HG02798 (cell line): ENCODE measurements around the gene PIGB.
"Not testable (repeated sequence)": the region's sequence is repeated elsewhere in the genome, so short reads cannot be mapped to it uniquely, and the experiment has no call there.

Experiments used
- ATAC-seq: cut with Tn5 transposase; IDR thresholded peaks from one replicate; pipeline ENCODE4 v1.9.1; 2021; ENCODE audit warnings: mild to moderate bottlenecking; ENCODE audit not compliant: unreplicated experiment, poor library complexity

The PIGB gene

DNA sequence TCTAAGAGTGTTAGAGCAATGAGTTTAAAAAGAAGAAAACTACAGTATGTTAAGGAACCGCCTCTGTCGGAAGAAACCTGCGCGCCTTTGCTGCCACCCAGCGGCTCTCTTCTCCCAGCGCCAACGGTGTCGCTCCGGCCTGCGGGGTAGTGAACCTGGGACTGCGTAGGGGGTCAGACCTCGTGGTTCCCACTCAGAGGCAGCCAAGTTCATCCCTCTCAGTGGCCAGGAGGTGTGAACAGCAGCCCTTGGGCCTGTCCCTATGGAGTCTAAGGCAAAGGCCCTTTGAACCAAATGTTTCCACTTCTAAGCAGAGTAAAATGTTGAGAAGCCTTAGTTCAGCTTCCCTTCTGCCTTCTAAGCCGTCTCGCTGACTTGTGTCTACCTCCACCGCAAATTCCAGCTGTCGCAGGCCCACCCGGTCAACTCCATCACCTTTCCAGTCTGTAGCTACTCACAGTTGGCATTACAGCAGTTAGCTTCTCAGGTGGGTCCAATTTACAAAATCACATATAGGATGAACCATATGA is 28.4 kb upstream of the PIGB start:
- ATAC-seq: peak; percentile 80

DNA sequence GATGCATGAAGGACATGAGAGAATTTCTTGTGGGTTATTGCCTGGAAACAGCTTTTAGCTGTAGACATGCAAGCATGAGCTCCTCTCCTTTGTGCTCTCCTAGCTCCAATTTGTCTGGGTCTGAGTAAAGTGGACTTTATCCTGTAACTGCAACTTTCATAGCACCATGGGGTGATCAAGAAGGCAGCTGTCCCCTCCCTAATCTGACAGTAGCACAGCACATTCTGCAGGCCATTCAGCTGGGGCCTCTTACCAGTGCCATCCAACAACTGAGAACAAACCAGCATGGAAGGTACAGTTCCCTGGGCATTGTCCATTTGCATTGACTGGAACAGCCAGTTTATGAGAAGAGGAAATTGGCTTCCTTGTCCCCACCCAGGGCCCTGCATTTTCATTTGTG is 21.7 kb upstream of the PIGB start:
- ATAC-seq: no peak

DNA sequence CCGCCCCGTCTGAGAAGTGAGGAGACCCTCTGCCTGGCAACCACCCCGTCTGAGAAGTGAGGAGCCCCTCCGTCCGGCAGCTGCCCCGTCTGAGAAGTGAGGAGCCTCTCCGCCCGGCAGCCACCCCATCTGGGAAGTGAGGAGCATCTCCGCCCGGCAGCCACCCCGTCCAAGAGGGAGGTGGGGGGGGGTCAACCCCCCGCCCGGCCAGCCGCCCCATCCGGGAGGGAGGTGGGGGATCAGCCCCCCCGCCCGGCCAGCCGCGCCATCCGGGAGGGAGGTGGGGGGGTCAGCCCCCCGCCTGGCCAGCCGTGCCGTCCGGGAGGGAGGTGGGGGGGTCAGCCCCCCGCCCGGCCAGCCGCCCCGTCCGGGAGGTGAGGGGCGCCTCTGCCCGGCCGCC is 16.2 kb upstream of the PIGB start:
- ATAC-seq: not testable (repeated sequence)

DNA sequence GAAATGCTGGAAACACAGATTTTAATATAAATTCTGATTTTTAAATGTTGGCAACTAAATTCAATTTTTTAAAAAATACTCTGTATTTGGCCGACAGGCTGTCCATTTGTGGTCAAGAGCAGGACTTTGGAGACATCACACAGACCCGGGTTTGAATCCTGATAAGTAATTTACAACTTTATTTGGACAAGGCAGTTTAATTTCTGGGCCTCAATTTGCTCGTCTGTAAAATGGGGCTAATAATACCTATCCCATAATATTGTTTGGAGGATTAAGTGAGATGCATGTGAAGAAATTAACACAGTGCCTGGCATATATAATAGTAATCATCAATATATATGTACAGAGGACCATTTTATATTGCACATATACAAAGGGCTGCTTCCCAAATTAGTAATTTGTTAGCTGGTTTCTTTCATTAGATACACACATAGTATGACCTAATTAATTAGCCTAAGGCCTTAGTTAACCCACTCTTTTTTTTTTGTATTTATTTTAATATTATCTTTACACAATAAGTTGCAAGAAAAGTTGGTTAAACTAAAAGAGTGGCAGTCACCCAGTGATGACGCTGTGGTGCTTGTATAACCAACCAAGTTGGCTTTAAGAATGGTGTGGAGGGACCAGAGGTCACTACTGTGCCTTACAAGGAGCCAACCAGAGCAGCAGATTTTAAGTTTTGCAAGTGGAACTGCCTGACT is 665 bp downstream of the PIGB start:
- ATAC-seq: no peak

DNA sequence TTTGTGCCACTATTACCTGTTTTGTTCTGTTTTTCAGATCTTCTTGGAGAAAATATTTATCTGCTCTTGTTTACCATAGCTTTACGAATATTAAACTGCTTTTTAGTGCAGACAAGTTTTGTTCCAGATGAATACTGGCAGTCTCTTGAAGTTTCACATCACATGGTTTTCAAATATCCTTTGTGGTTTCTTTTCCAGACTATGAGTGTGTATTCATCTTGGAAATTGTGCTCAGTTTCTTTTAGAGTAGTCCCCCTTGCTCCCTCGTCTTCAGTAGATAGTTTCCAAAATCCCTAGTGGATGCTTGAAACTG is 1.2 kb downstream of the PIGB start:
- no peak for ATAC-seq

DNA sequence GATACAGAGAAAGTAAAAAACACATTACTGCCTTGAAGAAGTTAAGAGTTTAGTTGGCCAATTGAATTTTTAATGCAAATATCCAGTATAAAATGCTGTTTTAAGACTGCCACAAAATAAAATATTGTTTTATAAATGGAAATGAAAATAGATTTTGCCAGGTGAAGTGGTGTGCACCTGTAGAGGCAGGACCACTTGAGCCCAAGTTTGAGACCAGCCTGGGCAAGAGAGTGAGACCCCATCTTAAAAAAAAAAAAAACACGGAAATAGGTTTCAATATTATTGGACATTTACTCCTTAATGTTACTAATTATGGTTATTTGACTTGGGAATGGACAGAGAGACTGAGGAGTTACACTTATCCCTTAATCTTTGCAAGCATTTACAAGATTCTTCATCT is 1.9 kb downstream of the PIGB start:
- no peak for ATAC-seq

DNA sequence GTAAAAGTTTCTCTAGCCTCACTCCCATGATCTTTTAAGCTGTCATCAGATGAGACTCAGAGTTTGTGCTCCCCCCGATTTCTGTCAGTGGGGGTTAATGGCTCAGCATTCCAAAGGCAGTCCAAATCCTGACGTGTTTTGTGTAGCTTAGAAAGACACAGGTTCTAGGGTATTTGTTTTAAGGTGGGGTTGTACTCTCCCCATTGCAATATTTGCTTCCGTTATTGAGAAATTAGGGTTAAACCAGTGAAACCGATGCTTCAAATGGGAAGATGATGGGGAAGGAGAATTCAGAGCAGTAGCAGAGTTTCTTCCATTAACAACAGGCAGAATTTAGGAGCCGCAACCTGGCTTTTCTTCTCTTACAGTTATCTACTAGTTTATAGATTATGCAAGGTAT is 3.4 kb downstream of the PIGB start:
- no peak for ATAC-seq

DNA sequence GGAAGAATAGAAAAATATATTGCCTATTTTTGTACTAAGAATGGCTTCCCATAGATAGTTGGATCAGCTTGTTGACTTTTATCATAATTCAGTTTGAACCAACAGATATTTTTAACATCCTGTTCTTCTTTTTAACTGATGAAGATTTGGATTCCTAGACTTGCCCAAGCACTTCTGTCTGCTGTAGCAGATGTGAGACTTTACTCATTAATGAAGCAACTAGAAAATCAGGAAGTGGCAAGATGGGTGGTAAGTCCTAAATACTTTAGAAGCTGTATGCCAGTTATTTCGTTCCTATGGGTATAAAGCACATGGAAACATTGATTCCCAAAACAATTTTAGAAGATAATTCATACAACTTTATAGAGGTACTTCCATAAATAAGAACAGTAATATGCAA is 8.4 kb downstream of the PIGB start:
- no peak for ATAC-seq

DNA sequence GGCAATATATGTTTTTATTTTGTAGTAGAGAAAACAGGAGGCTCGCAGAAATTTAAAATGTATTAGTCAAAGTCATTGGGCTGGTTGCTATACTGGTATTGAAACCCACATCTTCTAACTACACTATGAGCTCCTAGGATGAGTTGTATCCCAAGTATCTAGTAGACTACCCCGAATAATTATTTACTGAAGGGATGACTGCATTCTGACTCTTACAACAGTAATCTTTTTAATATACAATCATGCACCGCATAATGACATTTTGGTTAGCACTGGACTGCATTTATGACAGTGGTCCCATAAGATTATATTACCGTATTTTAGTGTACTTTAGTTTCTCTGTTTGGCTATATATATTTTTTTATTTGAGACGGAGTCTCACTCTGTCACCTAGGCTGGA is 15.3 kb downstream of the PIGB start:
- ATAC-seq: no peak

DNA sequence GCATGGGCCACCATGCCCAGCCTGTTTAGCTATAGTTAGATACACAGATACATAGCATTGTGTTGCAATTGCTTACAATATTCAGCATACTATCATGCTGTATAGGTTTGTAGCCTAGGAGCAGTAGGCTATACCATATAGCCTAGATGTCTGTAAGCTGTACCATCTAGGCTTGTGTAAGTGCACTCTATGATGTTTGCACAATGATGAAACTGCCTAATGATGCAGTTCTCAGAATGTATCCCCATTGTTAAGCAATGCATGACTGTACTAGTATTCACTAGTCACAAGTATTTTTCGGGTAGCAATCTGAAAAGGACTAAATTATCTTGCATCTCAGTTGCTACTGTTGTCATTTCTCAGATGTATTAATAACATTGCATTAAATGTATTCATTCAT is 16.0 kb downstream of the PIGB start:
- no peak for ATAC-seq

DNA sequence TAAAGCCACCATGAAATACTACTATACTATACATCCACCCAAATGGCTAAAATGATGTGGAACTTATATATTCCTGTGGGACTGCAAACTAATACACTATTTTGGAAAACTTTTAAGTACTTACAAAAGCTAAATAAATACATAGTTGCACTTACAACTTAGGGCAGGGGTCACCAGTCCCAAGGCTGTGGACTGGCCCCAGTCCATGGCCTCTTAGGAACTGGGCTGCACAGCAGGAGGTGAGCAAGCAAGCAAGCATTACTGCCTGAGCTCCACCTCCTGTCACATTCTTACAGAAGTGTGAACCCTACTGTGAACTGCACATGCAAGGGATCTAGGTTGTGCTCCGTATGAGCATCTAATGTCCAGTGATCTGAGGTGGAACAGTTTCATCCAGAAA is 18.1 kb downstream of the PIGB start:
- no peak for ATAC-seq

DNA sequence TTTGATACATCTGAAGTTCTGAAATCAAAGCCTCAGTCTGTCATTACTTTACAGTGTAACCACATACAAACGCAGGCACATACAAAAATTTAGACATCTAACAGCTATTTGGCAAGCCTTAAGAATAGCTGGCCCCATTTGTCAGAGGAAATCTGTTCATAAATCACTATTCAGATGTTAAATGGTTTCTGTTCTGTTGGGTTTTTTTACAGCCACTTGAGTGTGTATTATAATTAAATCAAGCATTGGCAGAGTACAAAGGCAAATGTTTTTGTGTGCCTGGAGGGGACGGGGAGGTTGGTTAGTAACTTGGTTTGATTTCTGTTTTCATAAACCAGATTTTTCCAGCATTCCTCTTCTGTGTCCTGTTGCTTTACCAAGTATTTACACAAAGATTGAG is 24.1 kb downstream of the PIGB start:
- no peak for ATAC-seq

DNA sequence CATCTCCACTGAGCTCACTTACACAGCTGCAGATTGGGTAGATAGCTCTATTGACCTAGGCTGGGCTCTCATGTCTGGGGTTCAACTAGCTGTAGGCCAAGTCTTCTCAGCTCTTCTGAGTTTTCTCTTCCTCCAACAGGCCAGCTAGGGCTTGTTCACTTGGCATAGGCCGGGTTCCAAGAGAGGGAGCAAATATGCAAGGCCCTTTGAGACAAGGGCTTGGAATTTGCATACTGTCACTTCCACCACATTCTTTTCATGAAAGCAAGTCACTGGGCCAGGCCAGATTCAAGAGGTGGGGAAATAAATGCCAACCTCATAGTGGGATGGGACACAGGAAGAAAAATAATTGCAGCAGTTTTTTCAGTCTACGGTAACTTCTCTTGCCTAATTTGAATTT is 25.2 kb downstream of the PIGB start:
- ATAC-seq: no peak

DNA sequence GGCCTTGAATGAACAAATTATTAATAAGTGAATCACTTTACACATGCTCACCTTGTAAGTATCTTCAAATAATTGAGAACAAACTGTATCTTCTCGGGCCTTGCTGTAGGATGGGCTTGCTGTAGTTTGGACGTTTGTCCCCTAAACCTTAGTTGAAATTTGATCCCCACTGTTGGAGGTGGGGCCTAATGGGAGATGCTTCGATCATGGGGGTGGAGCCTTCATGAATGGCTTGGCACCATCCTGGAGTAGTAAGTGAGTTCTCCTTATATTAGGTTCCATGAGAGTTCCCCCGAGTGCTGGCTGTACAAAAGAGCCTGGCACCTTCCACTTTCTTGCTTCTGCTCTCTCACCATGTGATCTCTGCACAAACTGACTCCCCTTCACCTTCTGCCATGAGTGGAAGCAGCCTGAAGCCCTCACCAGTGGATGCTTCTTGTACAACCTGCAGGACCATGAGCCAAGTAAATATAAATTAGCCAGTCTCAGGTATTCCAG is 29.3 kb downstream of the PIGB start:
- no peak for ATAC-seq

DNA sequence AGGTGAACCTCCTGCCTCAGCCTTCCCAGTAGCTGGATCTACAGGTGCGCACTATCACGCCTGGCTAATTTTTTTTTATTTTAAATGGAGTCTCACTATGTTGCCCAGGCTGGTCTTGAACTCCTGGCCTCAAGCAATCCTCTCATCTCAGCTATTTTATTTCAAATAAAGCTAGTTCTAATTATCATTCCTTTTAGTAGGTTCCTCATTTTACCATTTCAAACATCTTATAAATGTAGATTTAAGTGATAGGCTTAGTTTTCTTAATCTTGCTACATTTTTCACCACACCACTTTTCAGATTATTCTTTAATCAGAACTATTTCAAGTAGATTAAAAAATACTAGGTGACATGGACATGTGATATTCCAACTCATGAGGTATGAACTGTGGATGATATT is 30.3 kb downstream of the PIGB start:
- ATAC-seq: no peak

DNA sequence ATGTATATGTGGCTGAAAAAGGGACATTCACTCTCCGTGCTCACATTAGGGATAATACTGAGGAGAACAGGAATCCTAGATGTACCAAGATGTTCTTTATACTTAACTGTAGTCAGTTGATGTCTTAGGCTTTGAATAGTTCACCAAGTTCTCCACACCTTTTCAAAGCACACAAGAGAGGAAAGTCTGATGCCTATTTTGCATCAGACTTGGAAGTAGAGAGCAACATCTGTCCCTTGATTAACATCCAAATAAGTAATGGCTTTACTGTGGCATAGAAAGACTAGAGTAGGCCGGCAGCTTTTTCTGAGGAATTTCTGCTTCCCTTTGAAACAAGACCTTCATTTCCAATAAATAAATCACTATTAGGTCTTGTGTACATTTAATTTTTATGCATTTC is 34.0 kb downstream of the PIGB start:
- ATAC-seq: no peak

DNA sequence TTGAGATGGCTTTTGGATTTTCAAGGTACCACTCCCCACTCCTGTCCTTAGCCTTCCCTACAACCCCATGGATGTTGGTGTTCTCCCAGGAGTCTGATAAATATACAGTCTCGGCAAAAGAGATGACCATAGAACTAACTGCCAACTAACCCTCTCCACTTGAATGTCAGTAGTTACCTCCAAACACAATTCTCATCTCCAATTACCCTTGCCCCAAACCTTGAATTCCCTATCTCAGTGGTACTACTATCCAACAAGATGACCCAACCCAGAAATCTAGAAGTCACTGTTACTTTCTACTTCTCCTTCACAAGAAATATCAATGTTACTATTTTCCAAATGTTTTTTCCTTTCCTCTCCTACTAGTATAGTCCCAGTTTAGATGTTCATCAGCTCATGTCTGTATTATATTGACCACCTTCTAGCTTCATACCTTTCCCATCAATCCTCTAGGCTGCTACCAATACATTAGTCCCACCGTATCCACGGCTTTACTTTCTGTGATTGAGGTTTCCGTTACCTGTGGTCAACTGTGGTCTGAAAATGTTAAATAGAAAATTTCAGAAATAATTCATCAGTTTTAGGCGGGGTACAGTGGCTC is 38.1 kb downstream of the PIGB start:
- ATAC-seq: no peak

DNA sequence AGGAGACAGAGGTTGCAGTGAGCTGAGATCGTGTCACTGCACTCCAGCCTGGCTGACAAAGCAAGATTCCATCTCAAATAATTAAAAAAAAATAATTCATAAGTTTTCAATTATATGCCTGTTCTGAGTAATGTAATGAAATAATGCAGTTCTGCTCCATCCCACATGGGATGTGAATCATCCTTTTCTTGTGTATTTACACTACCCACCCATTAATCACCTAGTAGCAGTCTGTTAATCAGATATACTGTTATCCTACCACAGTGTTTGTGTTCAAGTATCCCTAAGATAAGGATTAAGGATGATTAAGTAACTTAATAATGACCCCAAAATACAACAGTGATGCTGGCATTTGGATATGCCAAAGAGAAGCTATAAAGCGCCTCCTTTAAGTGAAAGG is 38.8 kb downstream of the PIGB start:
- ATAC-seq: no peak

DNA sequence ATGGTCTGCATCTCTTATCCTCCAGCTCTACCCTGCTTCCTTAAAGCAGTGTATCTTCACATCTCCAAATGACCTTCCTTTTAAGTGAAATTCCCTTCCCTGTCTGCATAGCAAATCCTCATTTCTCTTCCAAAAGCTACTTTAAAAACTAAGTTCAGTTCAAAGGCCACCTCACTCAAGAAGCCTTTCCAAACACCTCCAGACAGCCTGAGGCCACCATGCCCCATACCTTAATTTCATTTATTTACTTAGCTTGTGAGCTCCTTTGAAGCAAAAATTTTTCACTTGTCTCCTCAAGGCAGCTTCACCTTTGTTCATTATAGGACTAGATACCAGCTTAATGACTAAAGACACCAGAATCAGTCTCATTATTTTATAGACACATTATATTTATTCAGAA is 39.4 kb downstream of the PIGB start:
- no peak for ATAC-seq

DNA sequence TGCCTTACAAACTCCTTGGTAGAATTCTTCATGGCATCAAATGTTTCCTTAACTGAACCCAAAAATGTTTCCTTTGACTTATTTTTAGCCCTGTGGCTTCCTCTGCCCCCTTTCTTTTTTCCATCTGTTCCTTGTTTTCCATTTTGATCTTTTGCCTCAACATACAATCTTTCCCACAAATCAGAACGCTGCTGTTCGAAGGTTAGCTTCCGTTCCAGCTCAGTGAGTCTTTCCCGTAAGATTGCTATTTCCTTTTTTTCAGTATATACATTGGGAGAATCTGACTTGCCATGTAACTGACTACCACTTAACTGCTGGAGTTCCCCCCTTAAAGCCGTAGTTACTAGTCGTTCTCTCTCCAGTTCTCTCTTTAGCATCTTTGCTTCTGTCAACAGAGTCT is 41.2 kb downstream of the PIGB start:
- no peak for ATAC-seq

DNA sequence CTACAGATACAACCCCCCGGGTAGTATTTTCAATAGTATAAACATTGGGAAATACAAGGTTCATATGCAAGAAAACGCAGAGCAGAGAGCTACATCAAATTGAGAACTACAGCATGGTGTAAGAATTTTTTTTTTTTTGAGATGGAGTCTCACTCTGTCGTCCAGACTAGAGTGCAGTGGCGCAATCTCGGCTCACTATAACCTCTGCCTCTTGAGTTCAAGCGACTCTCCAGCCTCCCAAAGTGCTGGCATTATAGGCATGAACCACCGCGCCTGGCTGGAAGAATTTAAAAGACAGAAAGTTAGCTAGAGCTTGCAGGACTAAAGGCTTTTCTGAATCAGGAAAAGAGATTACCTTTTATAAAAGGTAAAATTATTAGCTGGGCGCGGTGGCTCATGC is 42.0 kb downstream of the PIGB start:
- no peak for ATAC-seq

DNA sequence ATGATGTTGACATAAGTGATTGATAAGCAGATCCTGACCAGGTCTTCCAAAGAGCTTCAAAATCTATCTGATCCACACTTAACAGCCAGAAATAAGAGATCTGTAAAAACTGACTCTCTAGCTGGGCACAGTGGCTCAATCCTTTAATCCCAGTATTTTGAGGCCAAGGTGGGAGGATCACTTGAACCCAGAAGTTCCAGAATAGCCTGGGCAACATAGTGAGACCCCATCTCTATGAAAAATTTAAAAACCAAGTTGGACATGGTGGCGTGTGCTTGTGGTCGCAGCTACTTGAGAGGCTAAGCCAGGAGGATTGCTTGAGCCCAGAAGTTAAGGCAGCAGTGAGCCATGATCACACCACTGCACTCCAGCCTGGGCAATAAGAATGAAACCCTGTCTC is 43.6 kb downstream of the PIGB start:
- no peak for ATAC-seq
